Progenitor cell of endocrine pancreas (in vitro differentiated cells): ENCODE measurements around the gene P2RY6. TPM values are rescaled to one million over a fixed set of nuclear protein-coding genes. Genes with fewer than 3 reads are reported as not detected.
"Not testable (repeated sequence)": the region's sequence is repeated elsewhere in the genome, so short reads cannot be mapped to it uniquely, and the experiment has no call there.

ENCODE experiments used
- DNase-seq: peaks from one replicate; pipeline ENCODE4 v3.0.0; 2021; ENCODE audit warnings: low spot score; ENCODE audit not compliant: unreplicated experiment
- H3K27ac Mint-ChIP-seq: 2 replicates; pipeline ENCODE4 v1.8.0; 2021; ENCODE audit warnings: mild to moderate bottlenecking, moderate library complexity, mixed read lengths
- H3K27me3 Mint-ChIP-seq: 2 replicates; pipeline ENCODE4 v1.8.0; 2021; ENCODE audit warnings: mixed read lengths
- H3K36me3 Mint-ChIP-seq: 2 replicates; pipeline ENCODE4 v1.8.0; 2022; ENCODE audit warnings: mixed read lengths; ENCODE audit not compliant: insufficient read depth
- H3K4me1 Mint-ChIP-seq: 2 replicates; pipeline ENCODE4 v1.8.0; 2021; ENCODE audit warnings: low read depth, mixed read lengths
- H3K4me3 Mint-ChIP-seq: 2 replicates; pipeline ENCODE4 v1.8.0; 2021; ENCODE audit warnings: low read depth, mild to moderate bottlenecking, moderate library complexity, mixed read lengths
- H3K9me3 Mint-ChIP-seq: 2 replicates; pipeline ENCODE4 v1.8.0; 2021; ENCODE audit warnings: low read depth, mixed read lengths
- total RNA-seq: library from RNA; stranded (reverse); gene quantifications from 2 replicates; pipeline ENCODE4 v1.2.1, GENCODE V29; 2021
- TF ChIP-seq, protein P1 (sequence below): fragments of 200-600 bp; sonication (generic); IDR thresholded peaks from one replicate; pipeline ENCODE4 v1.5.0; 2021; ENCODE audit warnings: antibody characterized with exemption, mild to moderate bottlenecking; ENCODE audit not compliant: unreplicated experiment

The P2RY6 gene
- total RNA-seq, 1 donor from 2014 or later: 0.14 TPM

DNA sequence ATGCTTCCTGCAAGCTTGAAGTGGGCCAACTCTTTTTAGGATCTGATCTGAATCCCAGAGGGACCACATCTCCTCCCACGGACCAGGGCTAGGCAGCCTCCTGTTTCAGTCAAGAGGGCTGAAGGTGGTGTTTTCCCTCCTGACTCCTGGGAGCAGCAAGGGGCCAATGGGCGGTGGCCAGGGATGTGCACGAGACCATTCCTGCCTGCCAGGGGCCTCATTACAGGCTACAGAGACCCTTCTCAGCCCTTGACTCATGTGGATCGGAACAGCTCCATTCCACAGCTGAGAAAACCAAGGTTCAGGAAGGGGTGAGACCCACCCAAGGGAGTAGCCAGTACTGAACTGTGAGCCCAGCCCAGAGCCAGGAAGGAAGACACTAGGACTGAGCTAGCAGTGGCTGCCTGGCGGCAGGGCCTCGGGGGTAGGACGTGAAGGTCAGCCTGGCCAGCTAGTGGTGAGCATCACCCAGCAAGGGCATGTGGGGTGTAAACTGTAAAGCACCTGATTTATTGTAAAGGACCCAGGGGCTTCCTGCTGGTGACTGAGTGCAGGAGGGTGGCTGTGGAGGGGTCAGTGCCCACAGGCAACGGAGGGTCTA is 3.4 kb upstream of the P2RY6 start:
- H3K9me3 Mint-ChIP-seq: no peaks in the 10 kb centered on the region
- H3K4me3 Mint-ChIP-seq: no peak overlapping the region
- H3K36me3 Mint-ChIP-seq: no peaks in the 10 kb centered on the region
- DNase-seq: no peak
- H3K4me1 Mint-ChIP-seq: peaks cover 17% of the 10 kb centered on the region
- TF ChIP-seq, protein P1, sequence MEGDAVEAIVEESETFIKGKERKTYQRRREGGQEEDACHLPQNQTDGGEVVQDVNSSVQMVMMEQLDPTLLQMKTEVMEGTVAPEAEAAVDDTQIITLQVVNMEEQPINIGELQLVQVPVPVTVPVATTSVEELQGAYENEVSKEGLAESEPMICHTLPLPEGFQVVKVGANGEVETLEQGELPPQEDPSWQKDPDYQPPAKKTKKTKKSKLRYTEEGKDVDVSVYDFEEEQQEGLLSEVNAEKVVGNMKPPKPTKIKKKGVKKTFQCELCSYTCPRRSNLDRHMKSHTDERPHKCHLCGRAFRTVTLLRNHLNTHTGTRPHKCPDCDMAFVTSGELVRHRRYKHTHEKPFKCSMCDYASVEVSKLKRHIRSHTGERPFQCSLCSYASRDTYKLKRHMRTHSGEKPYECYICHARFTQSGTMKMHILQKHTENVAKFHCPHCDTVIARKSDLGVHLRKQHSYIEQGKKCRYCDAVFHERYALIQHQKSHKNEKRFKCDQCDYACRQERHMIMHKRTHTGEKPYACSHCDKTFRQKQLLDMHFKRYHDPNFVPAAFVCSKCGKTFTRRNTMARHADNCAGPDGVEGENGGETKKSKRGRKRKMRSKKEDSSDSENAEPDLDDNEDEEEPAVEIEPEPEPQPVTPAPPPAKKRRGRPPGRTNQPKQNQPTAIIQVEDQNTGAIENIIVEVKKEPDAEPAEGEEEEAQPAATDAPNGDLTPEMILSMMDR: no peak
- H3K27me3 Mint-ChIP-seq: peaks cover 60% of the 10 kb centered on the region
- no peak overlapping the region for H3K27ac Mint-ChIP-seq

DNA sequence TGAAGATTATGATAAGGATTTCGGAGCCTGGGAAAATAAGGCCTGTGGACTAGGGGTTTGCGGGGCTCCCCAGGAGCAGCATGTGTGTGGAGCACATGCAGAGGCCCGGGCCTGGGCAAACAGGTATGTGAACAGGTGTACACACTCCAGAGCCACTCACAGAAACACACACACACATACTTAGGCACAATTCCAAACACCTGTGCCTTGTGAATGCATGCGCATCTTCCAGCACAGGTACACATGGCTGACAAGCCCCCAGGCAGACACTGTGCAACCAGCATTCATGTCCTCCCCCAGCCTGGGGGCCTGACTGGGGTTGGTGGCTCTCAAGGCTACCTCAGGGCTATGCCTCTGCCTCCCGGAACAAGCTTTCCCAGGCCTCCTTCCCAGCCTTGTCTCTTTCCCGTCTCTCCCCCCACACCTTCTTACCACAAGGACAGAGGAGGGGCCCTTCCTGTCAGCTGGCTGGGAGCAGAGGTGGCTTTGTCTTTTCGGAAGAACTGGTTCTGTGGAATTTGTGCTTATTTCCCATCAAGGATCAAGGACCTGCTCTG is 2.6 kb upstream of the P2RY6 start:
- DNase-seq: no peak
- no peak overlapping the region for H3K4me3 Mint-ChIP-seq
- no peaks in the 10 kb centered on the region for H3K9me3 Mint-ChIP-seq
- TF ChIP-seq, protein P1: no peak
- H3K36me3 Mint-ChIP-seq: no peaks in the 10 kb centered on the region
- peaks cover 17% of the 10 kb centered on the region for H3K4me1 Mint-ChIP-seq
- no peak overlapping the region for H3K27ac Mint-ChIP-seq
- H3K27me3 Mint-ChIP-seq: peaks cover 58% of the 10 kb centered on the region

DNA sequence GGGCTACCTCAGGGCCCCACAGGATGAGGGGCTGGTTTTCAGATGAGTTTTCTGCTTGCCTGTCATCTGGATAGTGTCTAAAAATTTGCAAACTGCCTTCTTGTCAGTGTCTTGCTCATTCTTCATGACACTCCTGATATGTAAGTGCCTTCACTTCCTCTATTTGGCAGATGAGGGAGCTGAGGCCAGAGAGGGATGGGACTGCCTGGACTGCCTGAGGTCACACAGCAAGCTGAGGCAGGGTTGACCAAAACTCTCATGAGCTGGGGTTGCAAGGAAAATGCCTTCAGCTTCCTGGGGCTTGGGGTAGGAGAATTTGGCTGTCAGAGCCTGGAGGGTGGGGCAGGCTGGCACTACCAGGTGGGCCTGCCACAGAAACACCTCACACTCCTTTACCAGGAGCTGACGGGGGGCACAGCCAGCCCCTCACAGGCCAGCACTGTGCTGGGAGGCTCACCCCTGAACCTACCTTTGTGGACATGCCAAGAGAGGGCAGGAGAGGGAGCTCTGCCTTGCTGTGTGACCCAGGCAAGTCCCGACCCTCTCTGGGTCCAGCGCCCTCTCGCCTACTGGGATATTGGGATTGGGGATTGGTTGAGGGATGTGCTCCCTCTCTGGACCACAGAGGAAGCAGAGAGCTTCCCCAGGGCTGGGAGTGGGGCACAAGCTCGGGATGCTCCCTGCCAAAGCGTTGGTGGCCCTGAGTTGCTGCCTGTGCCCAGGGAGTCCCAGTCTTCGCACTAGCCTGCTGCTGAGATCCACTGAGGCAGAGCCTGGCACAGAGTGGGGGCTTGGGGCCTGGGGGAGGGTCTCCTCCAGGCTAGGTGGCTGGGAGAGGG is 1.9 kb upstream of the P2RY6 start:
- no peak overlapping the region for H3K27ac Mint-ChIP-seq
- no peak overlapping the region for H3K4me3 Mint-ChIP-seq
- no peak for DNase-seq
- TF ChIP-seq, protein P1: no peak
- no peaks in the 10 kb centered on the region for H3K36me3 Mint-ChIP-seq
- H3K27me3 Mint-ChIP-seq: peaks cover 54% of the 10 kb centered on the region
- no peaks in the 10 kb centered on the region for H3K9me3 Mint-ChIP-seq
- H3K4me1 Mint-ChIP-seq: peaks cover 17% of the 10 kb centered on the region

DNA sequence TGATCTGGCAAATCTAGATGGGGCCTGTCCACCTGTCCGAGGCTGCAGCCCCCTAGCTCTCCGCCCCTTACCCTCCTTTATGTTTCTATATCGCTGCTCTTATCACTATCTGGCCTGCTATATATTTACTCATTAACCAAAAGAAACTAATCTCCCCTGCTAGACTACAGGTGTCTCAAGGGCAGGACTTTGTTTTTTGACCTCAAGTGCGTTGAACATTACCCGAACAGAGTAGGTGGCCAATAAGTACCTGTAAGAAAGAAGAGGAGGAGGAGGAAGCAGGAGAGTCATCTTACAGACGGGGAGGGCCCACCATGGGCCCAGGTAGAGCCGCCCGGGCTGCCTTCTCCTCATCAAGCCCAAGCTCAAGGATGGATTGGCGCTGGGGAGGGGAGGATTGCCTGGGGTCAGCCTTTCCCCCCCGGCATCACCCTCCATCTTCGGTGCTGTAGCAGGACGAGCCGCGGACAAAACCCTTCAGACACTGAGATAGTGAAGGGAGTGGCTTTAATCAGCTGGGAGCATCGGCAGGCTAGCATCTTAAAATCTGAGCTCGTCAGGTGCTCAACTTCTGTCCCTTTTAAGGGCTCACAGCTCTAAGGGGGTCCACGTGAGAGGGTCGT is 1.2 kb upstream of the P2RY6 start:
- no peak for DNase-seq
- H3K27ac Mint-ChIP-seq: no peak overlapping the region
- peak overlapping the region; percentile 3 for H3K4me3 Mint-ChIP-seq
- H3K36me3 Mint-ChIP-seq: no peaks in the 10 kb centered on the region
- TF ChIP-seq, protein P1: no peak
- H3K4me1 Mint-ChIP-seq: peaks cover 17% of the 10 kb centered on the region
- peaks cover 49% of the 10 kb centered on the region for H3K27me3 Mint-ChIP-seq
- H3K9me3 Mint-ChIP-seq: no peaks in the 10 kb centered on the region

DNA sequence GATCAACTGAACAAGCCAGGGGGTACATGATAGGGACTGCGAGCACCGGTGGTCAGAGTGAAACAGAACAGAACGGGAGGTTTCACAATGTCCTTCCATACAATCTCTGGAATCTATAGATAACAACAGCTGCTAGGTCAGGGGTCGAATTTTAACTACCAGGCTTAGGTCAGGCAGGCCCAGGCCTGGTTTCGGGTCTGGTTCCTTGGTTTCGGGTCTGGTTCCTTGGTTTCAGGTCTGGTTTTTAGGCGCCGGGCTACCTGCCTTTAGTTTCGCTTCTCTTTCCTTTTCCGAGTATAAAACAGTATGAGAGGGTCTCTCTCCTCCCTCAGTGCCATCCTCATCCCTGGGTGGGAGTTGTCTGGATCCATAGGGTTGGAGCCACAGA is 666 bp upstream of the P2RY6 start:
- H3K4me3 Mint-ChIP-seq, H3K9me3 Mint-ChIP-seq, DNase-seq, H3K27ac Mint-ChIP-seq, H3K36me3 Mint-ChIP-seq: not testable (repeated sequence)
- H3K4me1 Mint-ChIP-seq: peaks cover 17% of the 10 kb centered on the region
- peaks cover 44% of the 10 kb centered on the region for H3K27me3 Mint-ChIP-seq
